Trophoblast cell (in vitro differentiated cells and primary cell): Measurements from ENCODE around the gene VASN.
A peak's percentile ranks its signal among the peaks of the same experiment; 100 is the strongest.
"Not testable (repeated sequence)": the region's sequence is repeated elsewhere in the genome, so short reads cannot be mapped to it uniquely, and the experiment has no call there.

Experiments
- DNase-seq, 2 donors: peaks; one replicate each; pipeline ENCODE4 v3.0.0-alpha.2; 2016
- H2AFZ ChIP-seq: 2 replicates; pipeline ENCODE4 v1.6.1; 2013; ENCODE audit warnings: low read length, moderate library complexity, mild to moderate bottlenecking; ENCODE audit not compliant: insufficient read depth, poor library complexity
- H2AK5ac ChIP-seq: 2 replicates; pipeline ENCODE4 v1.6.1; 2013; ENCODE audit warnings: mild to moderate bottlenecking, low read length
- H2BK120ac ChIP-seq: 2 replicates; pipeline ENCODE4 v1.6.1; 2013; ENCODE audit warnings: low read length, mild to moderate bottlenecking, moderate library complexity; ENCODE audit not compliant: insufficient read depth, poor library complexity
- H2BK12ac ChIP-seq: 2 replicates; pipeline ENCODE4 v1.6.1; 2013; ENCODE audit warnings: mild to moderate bottlenecking, low read length, moderate library complexity
- H2BK5ac ChIP-seq: 2 replicates; pipeline ENCODE4 v1.6.1; 2013; ENCODE audit warnings: low read length, low read depth, moderate library complexity, mild to moderate bottlenecking; ENCODE audit not compliant: poor library complexity
- H3K14ac ChIP-seq: 2 replicates; pipeline ENCODE4 v1.6.1; 2013; ENCODE audit warnings: mild to moderate bottlenecking, low read length
- H3K18ac ChIP-seq: 2 replicates; pipeline ENCODE4 v1.6.1; 2013; ENCODE audit warnings: mild to moderate bottlenecking, low read length
- H3K23ac ChIP-seq: 2 replicates; pipeline ENCODE4 v1.6.1; 2013; ENCODE audit warnings: low read length
- H3K27ac ChIP-seq: 2 replicates; pipeline ENCODE4 v1.5.1; 2013; ENCODE audit warnings: low read depth, mild to moderate bottlenecking, inconsistent platforms, low read length, moderate library complexity
- H3K27me3 ChIP-seq: 2 replicates; pipeline ENCODE4 v1.6.1; 2013; ENCODE audit warnings: inconsistent platforms, mild to moderate bottlenecking, low read length, moderate library complexity; ENCODE audit not compliant: insufficient read depth
- H3K36me3 ChIP-seq, 2 experiments: 1 replicate in 1 of 2; 2 replicates in 1 of 2; pipeline ENCODE4 v1.6.1; 2013; ENCODE audit warnings: low read length in 2 of 2, mild to moderate bottlenecking in 2 of 2, moderate library complexity in 1 of 2; ENCODE audit not compliant: insufficient read depth in 2 of 2, control insufficient read depth in 1 of 2
- H3K4ac ChIP-seq: 2 replicates; pipeline ENCODE4 v1.6.1; 2013; ENCODE audit warnings: low read depth, mild to moderate bottlenecking, low read length, moderate library complexity
- H3K4me1 ChIP-seq, 2 experiments: 1 replicate in 1 of 2; 2 replicates in 1 of 2; pipeline ENCODE4 v1.6.1; 2013; ENCODE audit warnings: low read length in 2 of 2, mild to moderate bottlenecking in 2 of 2, moderate library complexity in 1 of 2; ENCODE audit not compliant: insufficient read depth in 2 of 2, control insufficient read depth in 1 of 2
- H3K4me2 ChIP-seq: 2 replicates; pipeline ENCODE4 v1.6.1; 2013; ENCODE audit warnings: inconsistent platforms, mild to moderate bottlenecking, low read length, moderate library complexity
- H3K4me3 ChIP-seq: 2 replicates; pipeline ENCODE4 v1.5.1; 2013; ENCODE audit warnings: mild to moderate bottlenecking, low read depth, low read length, inconsistent platforms
- H3K79me1 ChIP-seq: one replicate; pipeline ENCODE4 v1.6.1; 2013; ENCODE audit warnings: low read length
- H3K79me2 ChIP-seq: 2 replicates; pipeline ENCODE4 v1.6.1; 2013; ENCODE audit warnings: low read length, mild to moderate bottlenecking; ENCODE audit not compliant: control insufficient read depth, insufficient read depth, poor library complexity
- H3K9ac ChIP-seq: 2 replicates; pipeline ENCODE4 v1.6.1; 2013; ENCODE audit warnings: mild to moderate bottlenecking, low read length
- H3K9me3 ChIP-seq: 2 replicates; pipeline ENCODE4 v1.6.1; 2013; ENCODE audit warnings: low read depth, mild to moderate bottlenecking, control low read depth, inconsistent platforms, low read length; ENCODE audit not compliant: insufficient read depth
- H4K12ac ChIP-seq: 2 replicates; pipeline ENCODE4 v1.6.1; 2013; ENCODE audit warnings: low read depth, mild to moderate bottlenecking, low read length, moderate library complexity
- H4K8ac ChIP-seq: 2 replicates; pipeline ENCODE4 v1.6.1; 2013; ENCODE audit warnings: low read depth, mild to moderate bottlenecking, low read length, moderate library complexity
- H4K91ac ChIP-seq: one replicate; pipeline ENCODE4 v1.6.1; 2013; ENCODE audit warnings: low read depth, mild to moderate bottlenecking, low read length, moderate library complexity
- WGBS: extraction: QIAGEN DNeasy Blood & Tissue Kit; methylation state at CpG from one replicate; pipeline ENCODE4 v1.1.7; 2013; ENCODE audit warnings: missing lambda C conversion rate; ENCODE audit not compliant: insufficient read length, insufficient coverage; ENCODE audit errors: extremely low coverage; 5-methylcytosine and 5-hydroxymethylcytosine counted together

VASN gene

GRCh38 chr16:4342866-4343744, 28.5 kb upstream of the VASN start:
- no peak overlapping the region for H2BK120ac ChIP-seq
- no peak overlapping the region for H2AK5ac ChIP-seq
- no peak overlapping the region for H4K12ac ChIP-seq
- H3K27me3 ChIP-seq = no peaks in the 10 kb centered on the region
- H4K8ac ChIP-seq = no peak overlapping the region
- H3K9me3 ChIP-seq = peaks cover 2% of the 10 kb centered on the region
- H4K91ac ChIP-seq = no peak overlapping the region
- no peak overlapping the region for H3K9ac ChIP-seq
- H2BK12ac ChIP-seq = no peak overlapping the region
- peak overlapping the region; percentile 43 for H3K18ac ChIP-seq
- H3K36me3 ChIP-seq = peaks cover 35 to 46% of the 10 kb centered on the region in 2 experiments
- no peaks in the 10 kb centered on the region for H3K79me1 ChIP-seq
- no peak overlapping the region for H3K23ac ChIP-seq
- peak overlapping the region; percentile 57 for H3K4ac ChIP-seq
- no peak for DNase-seq
- no peaks in the 10 kb centered on the region for H3K4me1 ChIP-seq
- peak overlapping the region; percentile 18 for H3K4me3 ChIP-seq
- no CpG with 5 or more reads among the region's 21 CpGs for WGBS
- no peak overlapping the region for H2BK5ac ChIP-seq
- H3K14ac ChIP-seq = no peak overlapping the region
- H2AFZ ChIP-seq = no peak overlapping the region
- peaks cover 3% of the 10 kb centered on the region for H3K79me2 ChIP-seq
- no peak overlapping the region for H3K4me2 ChIP-seq
- no peak overlapping the region for H3K27ac ChIP-seq

DNA sequence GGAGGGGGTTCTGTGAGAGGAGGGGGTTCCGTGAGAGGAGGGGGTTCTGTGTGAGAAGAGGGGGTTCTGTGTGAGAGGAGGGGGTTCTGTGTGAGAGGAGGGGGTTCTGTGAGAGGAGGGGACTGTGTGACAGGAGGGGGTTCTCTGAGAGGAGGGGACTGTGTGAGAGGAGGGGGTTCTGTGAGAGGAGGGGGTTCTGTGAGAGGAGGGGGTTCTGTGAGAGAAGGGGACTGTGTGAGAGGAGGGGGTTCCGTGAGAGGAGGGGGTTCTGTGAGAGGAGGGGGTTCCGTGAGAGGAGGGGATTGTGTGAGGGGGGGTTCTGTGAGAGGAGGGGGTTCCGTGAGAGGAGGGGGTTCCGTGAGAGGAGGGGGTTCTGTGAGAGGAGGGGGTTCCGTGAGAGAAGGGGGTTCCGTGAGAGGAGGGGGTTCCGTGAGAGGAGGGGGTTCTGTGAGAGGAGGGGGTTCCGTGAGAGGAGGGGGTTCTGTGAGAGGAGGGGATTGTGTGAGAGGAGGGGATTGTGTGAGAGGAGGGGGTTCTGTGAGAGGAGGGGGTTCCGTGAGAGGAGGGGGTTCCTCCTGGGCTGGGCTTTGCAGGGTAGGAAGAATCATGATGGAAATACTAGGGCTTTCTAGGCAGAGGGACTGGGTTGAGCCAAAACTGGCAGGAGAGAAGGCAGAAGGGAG, 27.2 kb upstream of the VASN start:
- H3K4me3 ChIP-seq, H3K4me2 ChIP-seq, H3K4ac ChIP-seq, H3K4me1 ChIP-seq, H3K27me3 ChIP-seq, H3K18ac ChIP-seq, H3K14ac ChIP-seq, H2BK120ac ChIP-seq, H2BK5ac ChIP-seq, H3K9me3 ChIP-seq, H4K12ac ChIP-seq, H2BK12ac ChIP-seq, H3K27ac ChIP-seq, H3K23ac ChIP-seq, H4K8ac ChIP-seq, H3K79me1 ChIP-seq, H3K79me2 ChIP-seq, DNase-seq, H4K91ac ChIP-seq, H2AK5ac ChIP-seq, H3K9ac ChIP-seq, H2AFZ ChIP-seq: not testable (repeated sequence)
- H3K36me3 ChIP-seq = peaks cover 29 to 34% of the 10 kb centered on the region in 2 experiments
- 80% methylated on average over 1 of the region's 10 CpGs for WGBS

- H3K9ac ChIP-seq = no peak overlapping the region
- H3K36me3 ChIP-seq = peaks cover 22 to 27% of the 10 kb centered on the region in 2 experiments
- no peak overlapping the region for H2BK120ac ChIP-seq
- no peak overlapping the region for H2BK12ac ChIP-seq
- H3K27me3 ChIP-seq = no peaks in the 10 kb centered on the region
- no peak overlapping the region for H3K18ac ChIP-seq
- no peak overlapping the region for H4K12ac ChIP-seq
- H3K4me1 ChIP-seq = no peaks in the 10 kb centered on the region
- H3K23ac ChIP-seq = no peak overlapping the region
- no peak overlapping the region for H3K14ac ChIP-seq
- no peak overlapping the region for H4K91ac ChIP-seq
- no peak overlapping the region for H3K27ac ChIP-seq
- H3K4me2 ChIP-seq = no peak overlapping the region
- DNase-seq = peak in 1 of 2 donors; percentile 30
- H3K9me3 ChIP-seq = peaks cover 2% of the 10 kb centered on the region
- no CpG with 5 or more reads among the region's 26 CpGs for WGBS
- no peak overlapping the region for H3K4ac ChIP-seq
- no peaks in the 10 kb centered on the region for H3K79me1 ChIP-seq
- H3K4me3 ChIP-seq = no peak overlapping the region
- H2BK5ac ChIP-seq = no peak overlapping the region
- H2AFZ ChIP-seq = no peak overlapping the region
- no peak overlapping the region for H2AK5ac ChIP-seq
- no peak overlapping the region for H4K8ac ChIP-seq
- peaks cover 3% of the 10 kb centered on the region for H3K79me2 ChIP-seq
Measured at GRCh38 chr16:4344983-4345835, 26.4 kb upstream of the VASN start.
